Endothelial cell of umbilical vein (primary cell): ENCODE measurements around the gene GPR183. TPM values are rescaled to one million over a fixed set of nuclear protein-coding genes. Genes with fewer than 3 reads are reported as not detected.

Source experiments
- BruUV-seq: library from RNA; stranded (reverse); fragments of 400-500 nt; replicated peaks from 2 replicates; lab custom pipeline; 2021; lab: Mats Ljungman, UMichigan
- CTCF ChIA-PET: fragments of 300-600, 350-600 bp; sonication (Branson Sonifier 250); formaldehyde crosslinking; loops from one replicate; lab custom pipeline; 2021; ENCODE audit warnings: antibody characterized with exemption, inconsistent platforms; lab: Charles Lee
- POLR2A ChIA-PET: fragments of 300-600, 350-600 bp; sonication (Branson Sonifier 250); formaldehyde crosslinking; loops from one replicate; lab custom pipeline; 2021; ENCODE audit warnings: antibody characterized with exemption, inconsistent platforms; lab: Charles Lee
- DNase-seq: peaks from one replicate; pipeline ENCODE4 v3.0.0-alpha.2; 2011; ENCODE audit warnings: low read depth, low spot score
- FAIRE-seq: peaks from 2 replicates; lab custom pipeline; 2011; peaks lifted over from hg19 to GRCh38; lab: Jason Lieb, UNC
- H2AFZ ChIP-seq: 2 replicates; pipeline ENCODE4 v1.6.0; 2012; ENCODE audit warnings: low read depth, low read length, control low read depth, inconsistent platforms
- H3K27ac ChIP-seq: 2 replicates; pipeline ENCODE4 v1.5.1; 2011; ENCODE audit warnings: low read depth, mild to moderate bottlenecking, control low read depth, low read length, moderate library complexity; ENCODE audit not compliant: insufficient read depth
- H3K27me3 ChIP-seq, 2 experiments: 2 replicates each; pipeline versions ENCODE4 v1.6.0 to v1.6.1; 2011; ENCODE audit warnings: low read length in 2 of 2, mixed read lengths in 1 of 2; ENCODE audit not compliant: control insufficient read depth in 2 of 2, insufficient read depth in 2 of 2
- H3K36me3 ChIP-seq, 2 experiments: 2 replicates in 1 of 2; 3 replicates in 1 of 2; pipeline ENCODE4 v1.5.1; 2011; ENCODE audit warnings: low read length in 2 of 2, mild to moderate bottlenecking in 1 of 2, moderate library complexity in 1 of 2; ENCODE audit not compliant: control insufficient read depth in 2 of 2, insufficient read depth in 2 of 2; ENCODE audit errors: extremely low read depth in 1 of 2
- H3K4me1 ChIP-seq: 3 replicates; pipeline ENCODE4 v1.5.1; 2011; ENCODE audit warnings: mild to moderate bottlenecking, low read length; ENCODE audit not compliant: control insufficient read depth, insufficient read depth; ENCODE audit errors: extremely low read depth
- H3K4me2 ChIP-seq: 2 replicates; pipeline ENCODE4 v1.6.1; 2011; ENCODE audit warnings: low read length, control low read depth, mixed read lengths; ENCODE audit not compliant: insufficient read depth
- H3K4me3 ChIP-seq, 3 experiments: fragments of 200-600 bp in 1 of 3; sonication (generic), shearing (Covaris generic) in 1 of 3; replicated peaks in 1 of 3; 2 replicates each; pipeline ENCODE4 v1.5.1; 2011 to 2016; ENCODE audit warnings: control low read depth in 3 of 3, low read length in 3 of 3, mild to moderate bottlenecking in 2 of 3, inconsistent platforms in 1 of 3, low read depth in 1 of 3, moderate library complexity in 1 of 3; ENCODE audit not compliant: insufficient read depth in 1 of 3
- H3K79me2 ChIP-seq: 2 replicates; pipeline ENCODE4 v1.6.0; 2012; ENCODE audit warnings: low read length, inconsistent platforms; ENCODE audit not compliant: control insufficient read depth, insufficient read depth
- H3K9ac ChIP-seq: replicated peaks from 2 replicates; pipeline ENCODE3; 2011; ENCODE audit warnings: low read length, control low read depth; ENCODE audit not compliant: insufficient read depth; ENCODE audit errors: extremely low read depth
- H3K9me1 ChIP-seq: replicated peaks from 3 replicates; pipeline ENCODE4 v1.6.0; 2011; ENCODE audit warnings: mild to moderate bottlenecking, low read length; ENCODE audit not compliant: control insufficient read depth, insufficient read depth; ENCODE audit errors: extremely low read depth
- H3K9me3 ChIP-seq: replicated peaks from 2 replicates; pipeline ENCODE4 v1.5.1; 2012; ENCODE audit warnings: low read length, inconsistent platforms; ENCODE audit not compliant: control insufficient read depth, insufficient read depth
- H4K20me1 ChIP-seq: replicated peaks from 2 replicates; pipeline ENCODE3; 2011; ENCODE audit warnings: mild to moderate bottlenecking, low read length; ENCODE audit not compliant: control insufficient read depth, insufficient read depth; ENCODE audit errors: extremely low read depth
- FOS ChIP-seq: IDR thresholded peaks from 2 replicates; pipeline ENCODE4 v1.6.1; 2011; ENCODE audit warnings: mild to moderate bottlenecking, low read length, moderate library complexity, borderline replicate concordance; ENCODE audit not compliant: insufficient read depth
- JUN ChIP-seq: IDR thresholded peaks from 2 replicates; pipeline ENCODE4 v1.6.1; 2011; ENCODE audit warnings: borderline replicate concordance, low read depth; ENCODE audit not compliant: insufficient read length, insufficient read depth
- MYC ChIP-seq: IDR thresholded peaks from one replicate; pipeline ENCODE4 v1.6.1; 2011; ENCODE audit warnings: mild to moderate bottlenecking, low read depth, low read length
- POLR2AphosphoS5 ChIP-seq: IDR thresholded peaks from 2 replicates; pipeline ENCODE4 v1.6.1; 2012; ENCODE audit warnings: low read depth, mild to moderate bottlenecking, control low read depth, low read length, moderate library complexity; ENCODE audit not compliant: insufficient read depth
- dilution Hi-C: fragments of 300-500 bp; cut with MboI; formaldehyde crosslinking; loops from one replicate; pipeline ENCODE4 v1.15.0; 2019; ENCODE audit warnings: low sequenced_read_pairs; ENCODE audit not compliant: extremely low pct_ligation_motif_present
- intact Hi-C: fragments of 100-400 bp; cut with micrococcal nuclease; formaldehyde crosslinking; loops from one replicate; pipeline ENCODE4 v1.10.0; 2022
- polyA plus RNA-seq, 4 experiments: library from polyadenylated mRNA; depleted of rRNA in 3 of 4; stranded (reverse) in 3 of 4; unstranded in 1 of 4; fragments of >200 nt; gene quantifications; 2 replicates each; pipeline versions ENCODE4 v1.2.1 to v1.2.3, GENCODE V29; 2011 to 2012; ENCODE audit warnings: missing spikeins in 1 of 4
- total RNA-seq: library from RNA; stranded (reverse); gene quantifications from 2 replicates; pipeline ENCODE4 v1.2.3, GENCODE V29; 2021
- TF ChIP-seq, protein P1 (sequence below), 2 donors: IDR thresholded peaks; 1 replicate in 1 of 2; 2 replicates in 1 of 2; pipeline ENCODE4 v1.5.1; 2011; ENCODE audit warnings: low read length in 2 of 2, mild to moderate bottlenecking in 2 of 2, moderate library complexity in 2 of 2, control low read depth in 1 of 2, inconsistent platforms in 1 of 2, low read depth in 1 of 2; ENCODE audit not compliant: insufficient read depth in 1 of 2; ENCODE audit errors: extremely low read depth in 1 of 2

GPR183 gene
- total and polyA plus RNA-seq, 2 donors (not counting 3 experiments of a cell fraction or from before 2014, with no cell fraction given), result 0.23 TPM; not detected in 1

DNA sequence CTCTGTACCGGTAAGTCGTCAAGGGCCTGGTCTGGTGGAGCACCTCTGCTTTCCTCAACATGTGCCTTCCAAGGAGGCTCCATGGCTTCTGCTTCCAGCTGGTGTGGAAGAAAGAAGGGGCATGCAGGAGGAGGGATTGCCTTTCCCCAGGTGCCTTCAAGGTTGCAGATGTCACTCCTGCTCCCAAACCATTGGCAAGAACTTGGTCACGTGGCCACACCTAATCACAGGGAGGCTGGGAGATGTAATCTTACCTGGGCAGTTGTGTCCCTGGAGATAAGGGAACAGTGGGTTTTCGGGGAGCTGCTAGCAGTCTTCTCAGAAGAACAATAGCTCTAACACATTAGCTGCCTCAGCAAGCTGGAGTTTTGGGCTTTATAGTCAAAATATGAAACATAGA lies 39.3 kb downstream of the GPR183 start:
- FAIRE-seq (no peak), DNase-seq (no peak)
- Histone ChIP-seq H3K4me2 (no peak overlapping the region), H3K9me3 (no peaks in the 10 kb centered on the region), H4K20me1 (no peaks in the 10 kb centered on the region), H3K36me3 (peaks cover 0 to 2% of the 10 kb centered on the region in 2 experiments), H3K27ac (no peak overlapping the region), H3K79me2 (no peaks in the 10 kb centered on the region), H3K4me1 (peaks cover 9% of the 10 kb centered on the region), H3K4me3 (no peak overlapping the region), H2AFZ (no peak overlapping the region), H3K9me1 (no peaks in the 10 kb centered on the region), H3K9ac (no peak overlapping the region), H3K27me3 (no peaks in the 10 kb centered on the region)
- TF ChIP-seq FOS, result no peak
- TF ChIP-seq MYC, result no peak
- TF ChIP-seq POLR2AphosphoS5, result no peak
- no TSS peak for BruUV-seq
- ChIA-PET POLR2A (interaction anchor here (0.7 kb wide), 1 partner anchor 565 kb away, joined by 5 read pairs; no protein-coding TSS in a partner anchor), CTCF (interaction anchor here (0.5 to 9.8 kb wide), 7 partner anchors 53 to 169 kb away, joined by 3 to 289 read pairs (median 12); partner anchors contain the start of gene UBAC2)
- intact Hi-C loops (loop anchor here (2.0 to 10.0 kb wide), 4 partner anchors 53 to 233 kb away; no protein-coding TSS in a partner anchor), dilution Hi-C loops (loop anchor here (25.0 kb wide), 1 partner anchor 106 kb away; no protein-coding TSS in a partner anchor)

DNA sequence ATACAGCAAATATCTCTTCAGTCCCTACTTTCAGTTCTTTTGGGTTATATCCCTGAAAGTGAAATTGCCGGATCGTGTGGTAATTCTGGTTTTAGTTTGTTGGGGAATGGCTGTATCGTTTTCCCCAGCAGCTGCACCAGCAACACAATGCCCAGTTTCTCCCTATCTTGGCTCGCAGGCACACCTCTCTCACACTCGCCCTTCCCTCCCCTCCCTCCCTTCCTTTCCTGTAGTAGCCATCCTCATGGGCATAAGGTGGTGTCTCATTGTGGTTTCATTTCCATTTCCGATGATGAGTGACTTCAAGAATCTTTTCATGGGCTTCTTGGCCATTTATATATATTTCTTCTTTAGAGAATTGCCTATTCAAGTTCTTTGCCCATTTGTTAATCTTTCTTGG lies 40.4 kb downstream of the GPR183 start:
- Histone ChIP-seq H3K27me3 (no peaks in the 10 kb centered on the region), H3K9ac (no peak overlapping the region), H3K9me3 (no peaks in the 10 kb centered on the region), H2AFZ (no peak overlapping the region), H3K36me3 (peaks cover 0 to 2% of the 10 kb centered on the region in 2 experiments), H4K20me1 (no peaks in the 10 kb centered on the region), H3K4me3 (no peak overlapping the region), H3K4me2 (no peak overlapping the region), H3K9me1 (no peaks in the 10 kb centered on the region), H3K4me1 (peaks cover 9% of the 10 kb centered on the region), H3K79me2 (no peaks in the 10 kb centered on the region), H3K27ac (no peak overlapping the region)
- no peak for TF ChIP-seq POLR2AphosphoS5
- TF ChIP-seq JUN, result no peak
- TF ChIP-seq, protein P1, sequence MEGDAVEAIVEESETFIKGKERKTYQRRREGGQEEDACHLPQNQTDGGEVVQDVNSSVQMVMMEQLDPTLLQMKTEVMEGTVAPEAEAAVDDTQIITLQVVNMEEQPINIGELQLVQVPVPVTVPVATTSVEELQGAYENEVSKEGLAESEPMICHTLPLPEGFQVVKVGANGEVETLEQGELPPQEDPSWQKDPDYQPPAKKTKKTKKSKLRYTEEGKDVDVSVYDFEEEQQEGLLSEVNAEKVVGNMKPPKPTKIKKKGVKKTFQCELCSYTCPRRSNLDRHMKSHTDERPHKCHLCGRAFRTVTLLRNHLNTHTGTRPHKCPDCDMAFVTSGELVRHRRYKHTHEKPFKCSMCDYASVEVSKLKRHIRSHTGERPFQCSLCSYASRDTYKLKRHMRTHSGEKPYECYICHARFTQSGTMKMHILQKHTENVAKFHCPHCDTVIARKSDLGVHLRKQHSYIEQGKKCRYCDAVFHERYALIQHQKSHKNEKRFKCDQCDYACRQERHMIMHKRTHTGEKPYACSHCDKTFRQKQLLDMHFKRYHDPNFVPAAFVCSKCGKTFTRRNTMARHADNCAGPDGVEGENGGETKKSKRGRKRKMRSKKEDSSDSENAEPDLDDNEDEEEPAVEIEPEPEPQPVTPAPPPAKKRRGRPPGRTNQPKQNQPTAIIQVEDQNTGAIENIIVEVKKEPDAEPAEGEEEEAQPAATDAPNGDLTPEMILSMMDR (IDR thresholded peaks at IDR 0.05; ENCODE audit: extremely low read depth in 1 of 2, insufficient read depth in 1 of 2, low read depth in 1 of 2, low read length in 2 of 2), result no peak
- DNase-seq (no peak), FAIRE-seq (no peak)
- no TSS peak for BruUV-seq
- intact Hi-C loops (loop anchor here (1.0 to 10.0 kb wide), 3 partner anchors 91 to 232 kb away; no protein-coding TSS in a partner anchor), dilution Hi-C loops (loop anchor here (25.0 kb wide), 1 partner anchor 105 kb away; no protein-coding TSS in a partner anchor)
- POLR2A ChIA-PET, result no interaction called here
- CTCF ChIA-PET, result interaction anchor here (1.0 to 9.8 kb wide), 12 partner anchors 12 to 397 kb away, joined by 3 to 289 read pairs (median 4); no protein-coding TSS in a partner anchor
